Smooth muscle cell (in vitro differentiated cells): ENCODE results near the gene SORCS2. TPM values are rescaled to one million over a fixed set of nuclear protein-coding genes. Genes with fewer than 3 reads are reported as not detected.

ENCODE experiments used
- DNase-seq: peaks from one replicate; lab custom pipeline; 2025; ENCODE audit not compliant: unreplicated experiment; lab: John Stamatoyannopoulos, UW
- H2AFZ ChIP-seq: fragments of 200-600 bp; sonication (generic); 2 replicates; pipeline ENCODE4 v1.6.0; 2016; ENCODE audit warnings: antibody characterized with exemption, low read depth, mild to moderate bottlenecking
- H3F3A ChIP-seq: fragments of 200-600 bp; sonication (generic); 2 replicates; pipeline ENCODE4 v1.6.0; 2017; ENCODE audit warnings: antibody characterized with exemption, low read depth
- H3K27ac ChIP-seq: fragments of 200-600 bp; sonication (generic); 2 replicates; pipeline ENCODE4 v1.5.1; 2016; ENCODE audit warnings: low read depth, mild to moderate bottlenecking
- H3K27me3 ChIP-seq: fragments of 200-600 bp; sonication (generic); 2 replicates; pipeline ENCODE4 v1.6.1; 2016; ENCODE audit warnings: low read depth, mild to moderate bottlenecking
- H3K36me3 ChIP-seq: fragments of 200-600 bp; sonication (generic); 2 replicates; pipeline ENCODE4 v1.5.1; 2016; ENCODE audit warnings: low read depth
- H3K4me1 ChIP-seq: fragments of 200-600 bp; sonication (generic); 2 replicates; pipeline ENCODE4 v1.5.1; 2016; ENCODE audit warnings: low read depth
- H3K4me2 ChIP-seq: fragments of 200-600 bp; sonication (generic); 2 replicates; pipeline ENCODE4 v1.6.0; 2016; ENCODE audit warnings: mild to moderate bottlenecking
- H3K4me3 ChIP-seq: fragments of 200-600 bp; sonication (generic); 2 replicates; pipeline ENCODE4 v1.5.1; 2016; ENCODE audit warnings: mild to moderate bottlenecking
- H3K79me2 ChIP-seq: fragments of 200-600 bp; sonication (generic); 2 replicates; pipeline ENCODE4 v1.6.0; 2016; ENCODE audit warnings: low read depth, mild to moderate bottlenecking
- H3K9ac ChIP-seq: fragments of 200-600 bp; sonication (generic); 2 replicates; pipeline ENCODE4 v1.6.0; 2016; ENCODE audit warnings: low read depth
- H3K9me3 ChIP-seq: fragments of 200-600 bp; sonication (generic); replicated peaks from 2 replicates; pipeline ENCODE4 v1.5.1; 2016; ENCODE audit warnings: low read depth
- H4K20me1 ChIP-seq: fragments of 200-600 bp; sonication (generic); 2 replicates; pipeline ENCODE4 v1.6.0; 2016; ENCODE audit warnings: low read depth
- WGBS: methylation state at CpG from one replicate; pipeline ENCODE4 v1.1.7; 2016; ENCODE audit warnings: low lambda C conversion rate; 5-methylcytosine and 5-hydroxymethylcytosine counted together
- polyA plus RNA-seq: library from polyadenylated mRNA; unstranded; fragments of >200 nt; fragmentation: Nextera tagmentation; extraction: Ambion mirVana; gene quantifications from 2 replicates; pipeline ENCODE4 v1.2.1, GENCODE V29; 2016
- total RNA-seq: library from RNA; depleted of rRNA; stranded (reverse); fragments of >200 nt; gene quantifications from 2 replicates; pipeline ENCODE4 v1.2.3, GENCODE V29; 2014
- TF ChIP-seq, protein P1 (sequence below): fragments of 200-600 bp; sonication (generic); IDR thresholded peaks from 2 replicates; pipeline ENCODE4 v1.5.1; 2017; ENCODE audit warnings: borderline replicate concordance, mild to moderate bottlenecking, antibody characterized with exemption; ENCODE audit not compliant: insufficient read depth, poor library complexity, severe bottlenecking

SORCS2 gene
- total and polyA plus RNA-seq, 2 experiments from 2014 or later, result 5.2 to 9.3 TPM

DNA sequence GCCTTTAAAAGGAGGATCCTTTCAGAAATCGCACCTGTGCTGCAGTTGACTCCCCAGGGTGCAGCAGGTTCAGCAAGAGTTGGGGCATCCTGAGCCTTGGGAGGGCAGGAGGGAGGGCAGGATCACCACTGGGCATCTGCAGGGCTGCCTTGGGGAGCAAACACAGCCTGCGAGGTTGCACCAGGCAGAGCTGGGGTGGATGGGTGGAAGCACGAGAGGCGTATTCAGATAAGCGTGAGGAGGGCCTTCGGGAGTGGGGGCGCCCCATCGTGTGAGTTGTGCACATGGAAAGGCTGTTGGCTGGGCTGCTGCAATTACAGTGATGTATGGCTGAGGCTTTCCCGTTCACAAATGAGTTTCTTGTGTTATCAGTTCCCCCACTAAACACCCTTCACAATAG, 186.8 kb downstream of the SORCS2 start:
- H3K4me2 ChIP-seq, result no peak overlapping the region
- no peaks in the 10 kb centered on the region for H3K79me2 ChIP-seq
- WGBS, result 87% methylated on average over 9 of the region's 9 CpGs
- no peak overlapping the region for H3K4me3 ChIP-seq
- no peaks in the 10 kb centered on the region for H3K27me3 ChIP-seq
- TF ChIP-seq, protein P1, sequence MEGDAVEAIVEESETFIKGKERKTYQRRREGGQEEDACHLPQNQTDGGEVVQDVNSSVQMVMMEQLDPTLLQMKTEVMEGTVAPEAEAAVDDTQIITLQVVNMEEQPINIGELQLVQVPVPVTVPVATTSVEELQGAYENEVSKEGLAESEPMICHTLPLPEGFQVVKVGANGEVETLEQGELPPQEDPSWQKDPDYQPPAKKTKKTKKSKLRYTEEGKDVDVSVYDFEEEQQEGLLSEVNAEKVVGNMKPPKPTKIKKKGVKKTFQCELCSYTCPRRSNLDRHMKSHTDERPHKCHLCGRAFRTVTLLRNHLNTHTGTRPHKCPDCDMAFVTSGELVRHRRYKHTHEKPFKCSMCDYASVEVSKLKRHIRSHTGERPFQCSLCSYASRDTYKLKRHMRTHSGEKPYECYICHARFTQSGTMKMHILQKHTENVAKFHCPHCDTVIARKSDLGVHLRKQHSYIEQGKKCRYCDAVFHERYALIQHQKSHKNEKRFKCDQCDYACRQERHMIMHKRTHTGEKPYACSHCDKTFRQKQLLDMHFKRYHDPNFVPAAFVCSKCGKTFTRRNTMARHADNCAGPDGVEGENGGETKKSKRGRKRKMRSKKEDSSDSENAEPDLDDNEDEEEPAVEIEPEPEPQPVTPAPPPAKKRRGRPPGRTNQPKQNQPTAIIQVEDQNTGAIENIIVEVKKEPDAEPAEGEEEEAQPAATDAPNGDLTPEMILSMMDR, result no peak
- H3K27ac ChIP-seq, result no peak overlapping the region
- no peak overlapping the region for H2AFZ ChIP-seq
- H3K9ac ChIP-seq, result no peak overlapping the region
- no peaks in the 10 kb centered on the region for H3K4me1 ChIP-seq
- H4K20me1 ChIP-seq, result no peaks in the 10 kb centered on the region
- H3F3A ChIP-seq, result no peaks in the 10 kb centered on the region
- no peak for DNase-seq
- no peaks in the 10 kb centered on the region for H3K36me3 ChIP-seq
- no peaks in the 10 kb centered on the region for H3K9me3 ChIP-seq

DNA sequence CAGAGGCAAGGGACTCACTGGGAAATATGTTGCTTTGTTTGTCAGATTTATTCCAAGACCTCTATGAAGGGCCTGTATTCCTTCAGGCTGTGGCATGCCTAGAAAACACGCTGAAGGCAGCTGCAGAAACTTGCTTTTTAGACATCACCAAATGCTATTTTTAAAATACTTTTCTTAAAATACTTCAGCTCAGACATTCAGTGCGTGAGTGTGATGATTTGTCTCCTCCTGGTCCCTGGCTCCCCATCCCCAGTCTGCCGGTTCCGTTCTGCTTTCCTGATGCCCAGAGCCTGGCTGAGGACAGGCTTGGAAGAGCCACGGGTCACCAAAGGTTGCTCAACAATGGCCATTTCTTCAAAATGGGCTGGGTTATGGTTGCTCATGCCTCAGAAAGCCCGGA, 187.4 kb downstream of the SORCS2 start:
- Histone ChIP-seq H3K27ac (no peak overlapping the region), H3K4me2 (no peak overlapping the region), H3K27me3 (no peaks in the 10 kb centered on the region), H3K9me3 (no peaks in the 10 kb centered on the region), H3F3A (no peaks in the 10 kb centered on the region), H3K9ac (no peak overlapping the region), H4K20me1 (no peaks in the 10 kb centered on the region), H2AFZ (no peak overlapping the region), H3K4me3 (no peak overlapping the region), H3K79me2 (no peaks in the 10 kb centered on the region), H3K36me3 (no peaks in the 10 kb centered on the region), H3K4me1 (no peaks in the 10 kb centered on the region)
- 90% methylated on average over 6 of the region's 6 CpGs for WGBS
- DNase-seq, result no peak
- TF ChIP-seq, protein P1, result no peak

DNA sequence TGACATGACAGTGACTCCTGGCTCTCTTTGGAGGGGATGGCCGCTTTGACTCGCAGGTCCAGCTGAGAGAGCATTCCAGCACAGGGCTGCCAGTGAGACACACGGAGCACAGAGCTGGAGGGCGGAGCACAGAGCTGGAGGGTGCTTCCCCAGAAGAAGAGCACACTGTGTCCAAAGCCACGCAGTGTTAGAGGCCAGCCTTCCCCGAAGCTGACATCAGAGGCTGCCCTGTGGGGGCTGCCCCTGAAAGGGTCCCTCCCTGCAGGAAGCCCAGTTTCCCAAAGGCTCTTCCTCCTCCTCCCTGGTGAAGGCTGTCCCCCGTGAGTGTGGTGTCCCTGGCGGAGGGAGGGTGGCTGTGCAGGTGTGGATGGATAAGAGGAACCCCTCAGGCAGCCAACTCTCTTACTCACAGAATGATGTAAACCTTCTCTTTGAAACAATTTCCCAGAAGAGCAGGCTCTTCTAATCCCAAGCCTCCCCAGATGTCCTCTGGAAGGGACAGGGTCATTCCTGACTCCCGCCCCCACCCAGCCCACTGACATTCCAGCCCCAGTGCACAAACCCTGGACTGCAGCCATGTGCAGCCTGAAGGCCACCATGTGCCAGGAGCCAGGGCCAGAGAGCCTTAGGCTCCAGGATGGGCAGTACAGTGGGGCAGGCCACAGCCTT, 189.0 kb downstream of the SORCS2 start:
- H4K20me1 ChIP-seq, result no peaks in the 10 kb centered on the region
- no peak overlapping the region for H3K27ac ChIP-seq
- H3K79me2 ChIP-seq, result no peaks in the 10 kb centered on the region
- no peak overlapping the region for H3K4me3 ChIP-seq
- DNase-seq, result no peak
- WGBS, result 70% methylated on average over 9 of the region's 9 CpGs
- no peak overlapping the region for H2AFZ ChIP-seq
- no peak overlapping the region for H3K9ac ChIP-seq
- no peaks in the 10 kb centered on the region for H3K36me3 ChIP-seq
- H3K27me3 ChIP-seq, result no peaks in the 10 kb centered on the region
- H3K4me2 ChIP-seq, result no peak overlapping the region
- H3K4me1 ChIP-seq, result no peaks in the 10 kb centered on the region
- no peaks in the 10 kb centered on the region for H3F3A ChIP-seq
- TF ChIP-seq, protein P1, result no peak
- H3K9me3 ChIP-seq, result no peaks in the 10 kb centered on the region
